ENCODE results near the gene SMCO4. TPM values are rescaled to one million over a fixed set of nuclear protein-coding genes. Genes with fewer than 3 reads are reported as not detected.

The SMCO4 gene
- total RNA-seq, 2 experiments from 2014 or later, result 23.7 to 26.8 TPM

GRCh38 chr11:93492464-93493251 is 50.5 kb downstream of the SMCO4 start:
- no peak overlapping the region for H3K27ac Mint-ChIP-seq
- H3K4me3 Mint-ChIP-seq, result no peak overlapping the region
- no peaks in the 10 kb centered on the region for H3K9me3 Mint-ChIP-seq
- intact Hi-C loops (cut with micrococcal nuclease), result no loop called here
- H3K36me3 Mint-ChIP-seq (ENCODE audit: low read depth), result peaks cover 5% of the 10 kb centered on the region
- no peak for DNase-seq
- CTCF ChIA-PET, result no interaction called here
- H3K27me3 Mint-ChIP-seq (ENCODE audit: low read depth), result no peaks in the 10 kb centered on the region
- no peaks in the 10 kb centered on the region for H3K4me1 Mint-ChIP-seq (ENCODE audit: low read depth)

GRCh38 chr11:93491973-93492372 is 51.2 kb downstream of the SMCO4 start:
- CTCF ChIA-PET, result interaction anchor here (0.6 kb wide), 1 partner anchor 125 kb away, joined by 3 read pairs; no protein-coding TSS in a partner anchor
- Mint-ChIP-seq H3K36me3 (ENCODE audit: low read depth) (peaks cover 5% of the 10 kb centered on the region), H3K27me3 (ENCODE audit: low read depth) (no peaks in the 10 kb centered on the region), H3K4me3 (no peak overlapping the region), H3K27ac (no peak overlapping the region), H3K4me1 (ENCODE audit: low read depth) (no peaks in the 10 kb centered on the region), H3K9me3 (no peaks in the 10 kb centered on the region)
- peak; percentile 14 for DNase-seq
- intact Hi-C loops (cut with micrococcal nuclease), result no loop called here

- H3K27ac Mint-ChIP-seq, result no peak overlapping the region
- H3K4me1 Mint-ChIP-seq (ENCODE audit: low read depth), result no peaks in the 10 kb centered on the region
- CTCF ChIA-PET, result no interaction called here
- intact Hi-C loops (cut with micrococcal nuclease), result no loop called here
- H3K36me3 Mint-ChIP-seq (ENCODE audit: low read depth), result peaks cover 4% of the 10 kb centered on the region
- no peaks in the 10 kb centered on the region for H3K27me3 Mint-ChIP-seq (ENCODE audit: low read depth)
- DNase-seq, result no peak
- no peaks in the 10 kb centered on the region for H3K9me3 Mint-ChIP-seq
- H3K4me3 Mint-ChIP-seq, result no peak overlapping the region
These were observed 52.1 kb downstream of the SMCO4 start for GRCh38 chr11:93490996-93491618.

- no peak overlapping the region for H3K4me3 Mint-ChIP-seq
- CTCF ChIA-PET, result no interaction called here
- H3K27ac Mint-ChIP-seq, result no peak overlapping the region
- H3K4me1 Mint-ChIP-seq (ENCODE audit: low read depth), result no peaks in the 10 kb centered on the region
- H3K27me3 Mint-ChIP-seq (ENCODE audit: low read depth), result no peaks in the 10 kb centered on the region
- H3K36me3 Mint-ChIP-seq (ENCODE audit: low read depth), result peaks cover 2% of the 10 kb centered on the region
- intact Hi-C loops (cut with micrococcal nuclease), result no loop called here
- no peak for DNase-seq
- H3K9me3 Mint-ChIP-seq, result no peaks in the 10 kb centered on the region
These were observed 53.4 kb downstream of the SMCO4 start for GRCh38 chr11:93489841-93490240.

- H3K9me3 Mint-ChIP-seq, result no peaks in the 10 kb centered on the region
- H3K4me3 Mint-ChIP-seq, result no peak overlapping the region
- H3K4me1 Mint-ChIP-seq (ENCODE audit: low read depth), result no peaks in the 10 kb centered on the region
These were observed 56.1 kb downstream of the SMCO4 start for GRCh38 chr11:93487032-93487483.

GRCh38 chr11:93485983-93486382 is 57.2 kb downstream of the SMCO4 start:
- H3K4me1 Mint-ChIP-seq (ENCODE audit: low read depth), result no peaks in the 10 kb centered on the region
- H3K27ac Mint-ChIP-seq, result no peak overlapping the region
- H3K36me3 Mint-ChIP-seq (ENCODE audit: low read depth), result peaks cover 4% of the 10 kb centered on the region
- intact Hi-C loops (cut with micrococcal nuclease), result no loop called here
- no peaks in the 10 kb centered on the region for H3K27me3 Mint-ChIP-seq (ENCODE audit: low read depth)
- H3K9me3 Mint-ChIP-seq, result no peaks in the 10 kb centered on the region
- CTCF ChIA-PET, result no interaction called here
- no peak for DNase-seq
- H3K4me3 Mint-ChIP-seq, result no peak overlapping the region

More at GRCh38 chr11:93487032-93487483, 56.1 kb downstream of the SMCO4 start:
- Mint-ChIP-seq H3K27ac (no peak overlapping the region), H3K36me3 (ENCODE audit: low read depth) (peaks cover 2% of the 10 kb centered on the region), H3K27me3 (ENCODE audit: low read depth) (no peaks in the 10 kb centered on the region)
- CTCF ChIA-PET, result no interaction called here
- intact Hi-C loops (cut with micrococcal nuclease), result no loop called here
- DNase-seq, result no peak

GRCh38 chr11:93484716-93485115 is 58.5 kb downstream of the SMCO4 start:
- Mint-ChIP-seq H3K4me1 (ENCODE audit: low read depth) (no peaks in the 10 kb centered on the region), H3K4me3 (no peak overlapping the region), H3K27me3 (ENCODE audit: low read depth) (no peaks in the 10 kb centered on the region), H3K27ac (no peak overlapping the region), H3K36me3 (ENCODE audit: low read depth) (peaks cover 4% of the 10 kb centered on the region), H3K9me3 (no peaks in the 10 kb centered on the region)
- intact Hi-C loops (cut with micrococcal nuclease), result no loop called here
- CTCF ChIA-PET, result interaction anchor here (0.7 kb wide), 1 partner anchor 546 kb away, joined by 3 read pairs; no protein-coding TSS in a partner anchor
- DNase-seq, result no peak

- Mint-ChIP-seq H3K4me1 (ENCODE audit: low read depth) (no peaks in the 10 kb centered on the region), H3K27me3 (ENCODE audit: low read depth) (no peaks in the 10 kb centered on the region), H3K4me3 (no peak overlapping the region), H3K36me3 (ENCODE audit: low read depth) (peaks cover 4% of the 10 kb centered on the region), H3K9me3 (no peaks in the 10 kb centered on the region), H3K27ac (no peak overlapping the region)
- CTCF ChIA-PET, result interaction anchor here (0.5 to 0.7 kb wide), 2 partner anchors 37 to 270 kb away, joined by 3 read pairs; no protein-coding TSS in a partner anchor
- no peak for DNase-seq
- intact Hi-C loops (cut with micrococcal nuclease), result no loop called here
These were observed 60.6 kb downstream of the SMCO4 start for GRCh38 chr11:93482556-93482955.

GRCh38 chr11:93481696-93482095 is 61.5 kb downstream of the SMCO4 start:
- Mint-ChIP-seq H3K36me3 (ENCODE audit: low read depth) (peaks cover 4% of the 10 kb centered on the region), H3K27ac (no peak overlapping the region), H3K9me3 (no peaks in the 10 kb centered on the region), H3K27me3 (ENCODE audit: low read depth) (no peaks in the 10 kb centered on the region), H3K4me3 (no peak overlapping the region), H3K4me1 (ENCODE audit: low read depth) (no peaks in the 10 kb centered on the region)
- DNase-seq, result no peak
- intact Hi-C loops (cut with micrococcal nuclease), result no loop called here
- CTCF ChIA-PET, result no interaction called here

- CTCF ChIA-PET, result no interaction called here
- H3K4me1 Mint-ChIP-seq (ENCODE audit: low read depth), result no peaks in the 10 kb centered on the region
- intact Hi-C loops (cut with micrococcal nuclease), result no loop called here
- H3K27me3 Mint-ChIP-seq (ENCODE audit: low read depth), result no peaks in the 10 kb centered on the region
- H3K36me3 Mint-ChIP-seq (ENCODE audit: low read depth), result peaks cover 4% of the 10 kb centered on the region
- H3K9me3 Mint-ChIP-seq, result no peaks in the 10 kb centered on the region
- DNase-seq, result no peak
- no peak overlapping the region for H3K4me3 Mint-ChIP-seq
- no peak overlapping the region for H3K27ac Mint-ChIP-seq
These were observed 61.9 kb downstream of the SMCO4 start for GRCh38 chr11:93481279-93481678.

GRCh38 chr11:93480756-93481155 is 62.4 kb downstream of the SMCO4 start:
- Mint-ChIP-seq H3K36me3 (ENCODE audit: low read depth) (peaks cover 4% of the 10 kb centered on the region), H3K4me1 (ENCODE audit: low read depth) (no peaks in the 10 kb centered on the region), H3K27ac (no peak overlapping the region), H3K27me3 (ENCODE audit: low read depth) (no peaks in the 10 kb centered on the region), H3K4me3 (no peak overlapping the region), H3K9me3 (no peaks in the 10 kb centered on the region)
- intact Hi-C loops (cut with micrococcal nuclease), result no loop called here
- CTCF ChIA-PET, result no interaction called here
- DNase-seq, result no peak

- Mint-ChIP-seq H3K4me1 (ENCODE audit: low read depth) (no peaks in the 10 kb centered on the region), H3K27ac (no peak overlapping the region), H3K4me3 (no peak overlapping the region), H3K27me3 (ENCODE audit: low read depth) (no peaks in the 10 kb centered on the region), H3K36me3 (ENCODE audit: low read depth) (peaks cover 4% of the 10 kb centered on the region), H3K9me3 (no peaks in the 10 kb centered on the region)
- CTCF ChIA-PET, result no interaction called here
- intact Hi-C loops (cut with micrococcal nuclease), result no loop called here
- DNase-seq, result no peak
These were observed 62.9 kb downstream of the SMCO4 start for GRCh38 chr11:93480256-93480655.

- Mint-ChIP-seq H3K9me3 (no peaks in the 10 kb centered on the region), H3K36me3 (ENCODE audit: low read depth) (peaks cover 4% of the 10 kb centered on the region), H3K27ac (no peak overlapping the region), H3K4me3 (no peak overlapping the region), H3K4me1 (ENCODE audit: low read depth) (no peaks in the 10 kb centered on the region), H3K27me3 (ENCODE audit: low read depth) (no peaks in the 10 kb centered on the region)
- CTCF ChIA-PET, result no interaction called here
- intact Hi-C loops (cut with micrococcal nuclease), result no loop called here
- DNase-seq, result no peak
These were observed 64.3 kb downstream of the SMCO4 start for GRCh38 chr11:93478841-93479240.
